HG03575 (cell line): ENCODE data around the gene TAS2R30.
"Not testable (repeated sequence)": the region's sequence is repeated elsewhere in the genome, so short reads cannot be mapped to it uniquely, and the experiment has no call there.

Experiments
- ATAC-seq: cut with Tn5 transposase; IDR thresholded peaks from one replicate; pipeline ENCODE4 v1.9.1; 2021; ENCODE audit not compliant: unreplicated experiment, insufficient number of reproducible peaks, low FRiP score; ENCODE audit errors: extremely low read depth

The TAS2R30 gene

GRCh38 chr12:11133162-11133561, 1.3 kb downstream of the TAS2R30 start:
- ATAC-seq, result no peak

GRCh38 chr12:11130999-11131398, 3.4 kb downstream of the TAS2R30 start:
- no peak for ATAC-seq

DNA sequence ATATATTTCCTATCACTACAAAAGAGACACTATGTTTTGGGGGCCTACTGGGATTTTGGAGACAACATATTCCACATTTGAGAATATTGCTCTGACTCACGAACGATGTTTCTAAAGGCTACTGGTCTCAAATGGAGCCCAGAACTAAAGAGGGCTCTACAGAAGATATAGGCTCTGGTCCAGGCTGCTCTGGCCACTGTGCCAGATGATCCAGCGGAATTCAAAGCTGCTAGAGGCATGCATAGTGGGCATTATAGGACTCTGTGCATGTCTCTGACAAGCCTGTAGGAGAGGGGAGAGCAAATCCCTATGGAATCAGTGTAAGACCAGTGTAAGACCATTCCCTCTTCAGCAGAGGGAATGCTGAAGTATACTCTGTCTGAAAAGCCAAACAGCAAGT, 4.1 kb downstream of the TAS2R30 start:
- ATAC-seq, result no peak

GRCh38 chr12:11114130-11114529, 20.3 kb downstream of the TAS2R30 start:
- not testable (repeated sequence) for ATAC-seq

GRCh38 chr12:11111213-11111612, 23.2 kb downstream of the TAS2R30 start:
- ATAC-seq, result not testable (repeated sequence)

- no peak for ATAC-seq
Measured at GRCh38 chr12:11108862-11109261, 25.6 kb downstream of the TAS2R30 start.

DNA sequence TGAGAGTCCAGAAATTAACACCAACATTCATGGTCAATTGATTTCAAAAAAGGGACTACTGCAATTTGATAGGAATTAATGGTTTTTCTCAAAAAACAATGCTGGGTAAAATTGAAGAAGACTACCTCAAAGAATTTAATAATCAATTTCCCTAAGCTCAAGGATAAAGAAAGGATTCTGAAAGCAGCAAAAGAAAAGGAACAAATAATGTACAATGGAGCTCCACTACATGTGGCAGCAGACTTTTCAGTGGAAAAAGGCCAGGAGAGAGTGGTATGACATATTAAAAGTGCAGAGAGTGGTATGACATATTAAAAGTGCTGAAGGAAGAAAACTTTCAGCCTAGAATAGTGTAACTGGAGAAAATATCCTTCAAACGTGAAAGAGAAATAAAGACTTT, 26.7 kb downstream of the TAS2R30 start:
- ATAC-seq, result no peak

DNA sequence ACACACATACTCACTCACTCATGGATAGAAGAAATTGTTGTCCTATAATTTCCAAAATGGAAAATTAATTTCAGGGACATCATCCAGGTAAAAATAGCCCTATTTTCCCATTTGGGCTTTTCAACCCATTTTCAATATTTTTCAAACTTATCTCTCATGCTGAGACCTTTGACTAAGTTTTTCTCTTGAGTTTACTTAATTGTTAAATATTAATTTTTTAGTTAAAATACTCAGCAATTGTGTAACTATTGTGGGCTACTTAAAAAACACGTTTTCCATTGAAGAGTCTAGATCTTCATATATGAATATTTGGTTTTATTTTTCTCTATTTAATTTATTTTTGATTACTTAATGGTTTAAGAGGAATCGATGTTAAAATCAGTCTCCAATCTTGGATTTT, 28.2 kb downstream of the TAS2R30 start:
- no peak for ATAC-seq

- ATAC-seq, result no peak
Measured at GRCh38 chr12:11105546-11105945, 28.9 kb downstream of the TAS2R30 start.

DNA sequence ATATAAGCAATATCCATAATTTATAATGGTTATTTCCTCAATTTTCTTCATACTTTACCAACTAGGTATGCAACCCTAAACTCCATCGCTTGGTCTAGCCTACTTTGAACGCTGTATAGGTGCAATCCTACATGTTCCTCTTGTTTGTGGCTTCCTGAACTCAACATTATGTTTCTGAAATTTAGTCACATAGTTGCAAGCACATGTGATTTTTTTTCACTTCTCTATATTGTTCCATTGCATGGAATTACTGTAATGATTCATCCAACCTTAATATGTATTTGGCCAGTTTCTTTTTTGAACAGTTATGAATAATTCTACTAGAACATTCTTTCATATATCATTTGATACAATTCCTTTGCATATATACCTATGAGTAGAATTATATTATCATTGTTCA, 39.5 kb downstream of the TAS2R30 start:
- ATAC-seq, result not testable (repeated sequence)

DNA sequence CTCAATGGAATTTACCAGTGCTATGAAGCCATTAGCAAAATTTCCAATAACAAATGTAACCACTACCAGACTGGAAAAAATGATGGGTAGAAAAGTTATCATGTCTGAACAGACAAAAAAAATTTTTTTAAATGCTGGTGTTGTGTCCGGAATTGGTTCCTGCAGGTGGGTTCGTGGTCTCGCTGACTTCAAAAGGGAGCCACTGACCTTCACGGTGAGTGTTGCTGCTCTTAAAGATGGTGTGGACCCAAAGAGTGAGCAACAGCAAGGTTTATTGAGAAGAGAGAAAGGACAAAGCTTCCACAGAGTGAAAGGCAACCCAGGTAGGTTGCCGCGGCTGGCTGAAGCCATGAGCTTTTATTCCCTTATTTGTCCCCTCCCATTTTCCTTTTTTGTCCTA, 42.3 kb downstream of the TAS2R30 start, which contains the start of gene TAS2R43:
Gene TAS2R43 (minus strand): TSS at position 186 of the 400 bp plus-strand sequence. CDS start 84 bp downstream, at position 102.
- no peak for ATAC-seq

DNA sequence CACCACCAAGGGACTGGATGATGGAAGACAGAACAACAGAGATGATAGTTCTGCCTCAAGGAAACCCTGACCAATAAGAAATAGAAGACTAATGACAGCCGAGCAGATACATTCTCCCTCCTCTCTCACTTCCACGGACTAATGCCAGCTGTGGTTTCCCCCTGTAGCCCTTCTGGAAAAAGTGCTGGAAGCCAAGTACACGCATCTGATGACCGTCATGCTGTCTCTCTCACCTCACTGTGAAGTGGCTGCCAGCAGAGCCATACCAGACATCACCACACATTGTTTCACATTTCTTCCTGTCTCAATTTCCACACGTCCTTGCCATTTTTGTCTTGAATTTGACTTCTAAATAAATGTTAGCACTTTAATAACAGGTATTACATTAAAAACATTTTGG, 45.2 kb downstream of the TAS2R30 start:
- ATAC-seq, result no peak

- ATAC-seq, result peak; percentile 83
Measured at GRCh38 chr12:11085419-11085818, 49.0 kb downstream of the TAS2R30 start.
